Lung (tissue), 12 donors: ENCODE measurements around the gene LPIN2. TPM values are rescaled to one million over a fixed set of nuclear protein-coding genes. Genes with fewer than 3 reads are reported as not detected.
"Not testable (repeated sequence)": the region's sequence is repeated elsewhere in the genome, so short reads cannot be mapped to it uniquely, and the experiment has no call there.

Experiments
- ATAC-seq: fragments of 200-7000 bp; cut with Tn5 transposase; one replicate; pipeline ENCODE4 v1.9.1; 2020; ENCODE audit warnings: moderate number of reproducible peaks; ENCODE audit not compliant: insufficient read depth, low FRiP score
- DNase-seq, 3 donors: peaks; one replicate each; pipeline ENCODE4 v3.0.0-alpha.2; 2013 to 2017
- H3K27ac ChIP-seq, 2 donors: one replicate each; pipeline ENCODE4 v1.5.1; 2013; ENCODE audit warnings: mild to moderate bottlenecking in 2 of 2, moderate library complexity in 2 of 2, control low read depth in 1 of 2, inconsistent platforms in 1 of 2, low read depth in 1 of 2, low read length in 1 of 2
- H3K27me3 ChIP-seq, 3 donors: one replicate each; pipeline ENCODE4 v1.5.1; 2013; ENCODE audit warnings: low read length in 2 of 3; ENCODE audit not compliant: control insufficient read depth in 3 of 3, insufficient read depth in 3 of 3
- H3K36me3 ChIP-seq, 4 donors: one replicate each; pipeline ENCODE4 v1.5.1; 2013; ENCODE audit warnings: low read length in 4 of 4, mild to moderate bottlenecking in 1 of 4, moderate library complexity in 1 of 4; ENCODE audit not compliant: control insufficient read depth in 4 of 4, insufficient read depth in 4 of 4
- H3K4me1 ChIP-seq, 5 donors: one replicate each; pipeline ENCODE4 v1.5.1; 2013; ENCODE audit warnings: low read length in 5 of 5, mild to moderate bottlenecking in 2 of 5, moderate library complexity in 1 of 5; ENCODE audit not compliant: control insufficient read depth in 5 of 5, insufficient read depth in 5 of 5
- H3K4me3 ChIP-seq: one replicate; pipeline ENCODE4 v1.5.1; 2013; ENCODE audit warnings: mild to moderate bottlenecking, control low read depth, moderate library complexity
- H3K9ac ChIP-seq, 2 donors: one replicate each; pipeline ENCODE4 v1.5.1; 2013; ENCODE audit warnings: low read length in 2 of 2, control low read depth in 1 of 2; ENCODE audit not compliant: insufficient read depth in 1 of 2
- H3K9me3 ChIP-seq, 4 donors: one replicate each; pipeline ENCODE4 v1.5.1; 2013; ENCODE audit warnings: low read length in 3 of 4, mild to moderate bottlenecking in 1 of 4, moderate library complexity in 1 of 4; ENCODE audit not compliant: control insufficient read depth in 4 of 4, insufficient read depth in 3 of 4
- WGBS, 2 donors: extraction: QIAGEN DNeasy Blood & Tissue Kit; methylation state at CpG; one replicate each; pipeline ENCODE4 v1.1.7; 2013; 5-methylcytosine and 5-hydroxymethylcytosine counted together
- polyA plus RNA-seq, 2 donors: library from polyadenylated mRNA; stranded (reverse); fragments of 200-250 nt; gene quantifications; one replicate each; pipeline ENCODE4 v1.2.1, GENCODE V29; 2013
- total RNA-seq, 2 donors: library from RNA; depleted of rRNA in 1 of 2; stranded (reverse); fragments of >200 nt in 1 of 2; gene quantifications; one replicate each; pipeline ENCODE4 v1.2.1, GENCODE V29; 2014 to 2021
- TF ChIP-seq, protein P1 (sequence below): IDR thresholded peaks from 2 replicates; pipeline ENCODE4 v1.5.1; 2012; ENCODE audit warnings: mild to moderate bottlenecking; ENCODE audit errors: control extremely low read depth, extremely low read depth
- donor health status: control.
- donor health status: control.
- donor health status: Bipolar disorder and iron deficiency.
- donor health status: healthy.
- donor health status: DM: yes; HTN: yes; CAD: no.

LPIN2 gene
- total and polyA plus RNA-seq, 4 donors, result 11.2 to 46.3 (median 32.5) TPM

GRCh38 chr18:3051718-3052410, 38.9 kb upstream of the LPIN2 start:
- Histone ChIP-seq H3K9me3 (no peaks in the 10 kb centered on the region), H3K4me3 (no peak overlapping the region), H3K27ac (peak overlapping the region in 1 of 2 donors; percentile 37), H3K27me3 (no peaks in the 10 kb centered on the region), H3K36me3 (no peaks in the 10 kb centered on the region), H3K4me1 (peaks cover 0 to 3% (median 0%) of the 10 kb centered on the region in 5 donors), H3K9ac (no peak overlapping the region)
- peak in 1 of 3 donors; percentile 25 for DNase-seq
- ATAC-seq, result peak; percentile 64
- WGBS, 2 donors, result 60 to 63% methylated on average over 8 of the region's 8 CpGs
- TF ChIP-seq, protein P1, sequence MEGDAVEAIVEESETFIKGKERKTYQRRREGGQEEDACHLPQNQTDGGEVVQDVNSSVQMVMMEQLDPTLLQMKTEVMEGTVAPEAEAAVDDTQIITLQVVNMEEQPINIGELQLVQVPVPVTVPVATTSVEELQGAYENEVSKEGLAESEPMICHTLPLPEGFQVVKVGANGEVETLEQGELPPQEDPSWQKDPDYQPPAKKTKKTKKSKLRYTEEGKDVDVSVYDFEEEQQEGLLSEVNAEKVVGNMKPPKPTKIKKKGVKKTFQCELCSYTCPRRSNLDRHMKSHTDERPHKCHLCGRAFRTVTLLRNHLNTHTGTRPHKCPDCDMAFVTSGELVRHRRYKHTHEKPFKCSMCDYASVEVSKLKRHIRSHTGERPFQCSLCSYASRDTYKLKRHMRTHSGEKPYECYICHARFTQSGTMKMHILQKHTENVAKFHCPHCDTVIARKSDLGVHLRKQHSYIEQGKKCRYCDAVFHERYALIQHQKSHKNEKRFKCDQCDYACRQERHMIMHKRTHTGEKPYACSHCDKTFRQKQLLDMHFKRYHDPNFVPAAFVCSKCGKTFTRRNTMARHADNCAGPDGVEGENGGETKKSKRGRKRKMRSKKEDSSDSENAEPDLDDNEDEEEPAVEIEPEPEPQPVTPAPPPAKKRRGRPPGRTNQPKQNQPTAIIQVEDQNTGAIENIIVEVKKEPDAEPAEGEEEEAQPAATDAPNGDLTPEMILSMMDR, result no peak

GRCh38 chr18:3049897-3050454, 37.0 kb upstream of the LPIN2 start:
- 73 to 83% methylated on average over 2 to 4 of the region's 8 CpGs for WGBS, 2 donors
- not testable (repeated sequence) for H3K36me3 ChIP-seq, H3K4me3 ChIP-seq, H3K4me1 ChIP-seq, DNase-seq, H3K9ac ChIP-seq, ATAC-seq, H3K9me3 ChIP-seq, H3K27me3 ChIP-seq
- peak overlapping the region in 1 of 2 donors; percentile 60 for H3K27ac ChIP-seq

DNA sequence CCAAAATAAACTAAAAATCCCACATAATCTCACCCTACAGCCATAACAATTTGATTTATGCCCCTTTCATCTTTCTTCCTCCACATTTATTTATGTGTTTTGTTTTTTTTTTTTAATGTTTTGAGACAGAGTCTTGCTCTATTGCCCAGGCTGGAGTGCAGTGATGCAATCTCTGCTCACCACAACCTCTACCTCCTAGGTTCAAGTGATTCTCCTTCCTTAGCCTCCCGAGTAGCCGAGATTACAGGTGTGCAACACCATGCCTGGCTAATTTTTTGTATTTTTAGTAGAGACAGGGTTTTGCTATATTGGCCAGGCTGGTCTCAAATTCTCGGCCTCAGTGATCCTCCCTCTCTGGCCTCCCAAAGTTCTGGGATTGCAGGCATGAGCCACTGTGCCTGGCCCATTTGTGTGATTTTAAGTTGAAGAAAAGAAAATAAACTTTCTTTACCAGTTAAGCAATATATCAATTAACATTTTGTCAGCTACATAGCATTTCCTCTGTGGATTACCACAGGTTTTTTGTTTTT, 35.9 kb upstream of the LPIN2 start:
- no peaks in the 10 kb centered on the region for H3K27me3 ChIP-seq
- H3K27ac ChIP-seq, result no peak overlapping the region
- H3K9ac ChIP-seq, result no peak overlapping the region
- no peaks in the 10 kb centered on the region for H3K36me3 ChIP-seq
- H3K4me3 ChIP-seq, result no peak overlapping the region
- DNase-seq (no peak), ATAC-seq (no peak)
- TF ChIP-seq, protein P1, result no peak
- no peaks in the 10 kb centered on the region for H3K9me3 ChIP-seq
- 80 to 96% methylated on average over 3 of the region's 3 CpGs for WGBS, 2 donors
- H3K4me1 ChIP-seq, result peaks cover 0 to 10% (median 5%) of the 10 kb centered on the region in 5 donors

GRCh38 chr18:3048121-3048520, 35.2 kb upstream of the LPIN2 start:
- H3K4me3 ChIP-seq, result no peak overlapping the region
- H3K4me1 ChIP-seq, result peaks cover 0 to 10% (median 5%) of the 10 kb centered on the region in 5 donors
- no peak overlapping the region for H3K9ac ChIP-seq
- 28 to 47% methylated on average over 6 of the region's 6 CpGs for WGBS, 2 donors
- no peaks in the 10 kb centered on the region for H3K36me3 ChIP-seq
- TF ChIP-seq, protein P1, result no peak
- DNase-seq, result no peak
- H3K27ac ChIP-seq, result no peak overlapping the region
- no peaks in the 10 kb centered on the region for H3K27me3 ChIP-seq
- no peaks in the 10 kb centered on the region for H3K9me3 ChIP-seq
- no peak for ATAC-seq
